ENCODE measurements around the gene APOL3.

The APOL3 gene

GRCh38 chr22:36160499-36160942, at the start of gene APOL3:
TSS of gene APOL3 (minus strand) at chr22:36160755. CDS start at chr22:36149055, 11,700 bp downstream.
- TF ChIP-seq GATA3 (IDR thresholded peaks at IDR 0.05; ENCODE audit: low read depth, low read length), result no peak
- no peak for TF ChIP-seq GATA2 (IDR thresholded peaks at IDR 0.05; ENCODE audit: low read depth, low read length)

GRCh38 chr22:36210224-36210623, 49.7 kb upstream of the APOL3 start:
- TF ChIP-seq GATA3 (IDR thresholded peaks at IDR 0.05; ENCODE audit: low read depth, low read length) (no peak), GATA2 (IDR thresholded peaks at IDR 0.05; ENCODE audit: low read depth, low read length) (no peak)

- TF ChIP-seq GATA3 (IDR thresholded peaks at IDR 0.05; ENCODE audit: low read depth, low read length) (no peak), GATA2 (IDR thresholded peaks at IDR 0.05; ENCODE audit: low read depth, low read length) (no peak)
Observed at GRCh38 chr22:36208914-36209313, 48.4 kb upstream of the APOL3 start.

GRCh38 chr22:36208162-36208765, 47.7 kb upstream of the APOL3 start:
- TF ChIP-seq GATA2 (IDR thresholded peaks at IDR 0.05; ENCODE audit: low read depth, low read length) (no peak), GATA3 (IDR thresholded peaks at IDR 0.05; ENCODE audit: low read depth, low read length) (no peak)

- TF ChIP-seq GATA2 (IDR thresholded peaks at IDR 0.05; ENCODE audit: low read depth, low read length) (no peak), GATA3 (IDR thresholded peaks at IDR 0.05; ENCODE audit: low read depth, low read length) (no peak)
Observed at GRCh38 chr22:36206255-36206654, 45.7 kb upstream of the APOL3 start.

- TF ChIP-seq GATA3 (IDR thresholded peaks at IDR 0.05; ENCODE audit: low read depth, low read length), result no peak
- no peak for TF ChIP-seq GATA2 (IDR thresholded peaks at IDR 0.05; ENCODE audit: low read depth, low read length)
Observed at GRCh38 chr22:36204632-36205015, 44.1 kb upstream of the APOL3 start.

- TF ChIP-seq GATA3 (IDR thresholded peaks at IDR 0.05; ENCODE audit: low read depth, low read length), result no peak
- TF ChIP-seq GATA2 (IDR thresholded peaks at IDR 0.05; ENCODE audit: low read depth, low read length), result no peak
Observed at GRCh38 chr22:36204001-36204631, 43.6 kb upstream of the APOL3 start.

GRCh38 chr22:36201630-36202319, 41.2 kb upstream of the APOL3 start, which contains the start of gene APOL4:
TSS of gene APOL4 (minus strand) at chr22:36201809. CDS start at chr22:36201734, 75 bp downstream.
- no peak for TF ChIP-seq GATA2 (IDR thresholded peaks at IDR 0.05; ENCODE audit: low read depth, low read length)
- TF ChIP-seq GATA3 (IDR thresholded peaks at IDR 0.05; ENCODE audit: low read depth, low read length), result no peak

- TF ChIP-seq GATA2 (IDR thresholded peaks at IDR 0.05; ENCODE audit: low read depth, low read length) (no peak), GATA3 (IDR thresholded peaks at IDR 0.05; ENCODE audit: low read depth, low read length) (no peak)
Observed at GRCh38 chr22:36199001-36199551, 38.5 kb upstream of the APOL3 start.

GRCh38 chr22:36198536-36198935, 38.0 kb upstream of the APOL3 start:
- TF ChIP-seq GATA3 (IDR thresholded peaks at IDR 0.05; ENCODE audit: low read depth, low read length), result no peak
- TF ChIP-seq GATA2 (IDR thresholded peaks at IDR 0.05; ENCODE audit: low read depth, low read length), result no peak

- TF ChIP-seq GATA3 (IDR thresholded peaks at IDR 0.05; ENCODE audit: low read depth, low read length), result no peak
Observed at GRCh38 chr22:36197514-36198146, 37.1 kb upstream of the APOL3 start.

- no peak for TF ChIP-seq GATA3 (IDR thresholded peaks at IDR 0.05; ENCODE audit: low read depth, low read length)
- TF ChIP-seq GATA2 (IDR thresholded peaks at IDR 0.05; ENCODE audit: low read depth, low read length), result no peak
Observed at GRCh38 chr22:36197065-36197440, 36.5 kb upstream of the APOL3 start.

GRCh38 chr22:36196254-36197064, 35.9 kb upstream of the APOL3 start:
- TF ChIP-seq GATA3 (IDR thresholded peaks at IDR 0.05; ENCODE audit: low read depth, low read length) (no peak), GATA2 (IDR thresholded peaks at IDR 0.05; ENCODE audit: low read depth, low read length) (no peak)

Measured in SH-SY5Y (cell line).